ENCODE measurements around the gene AGAP3.

DNA sequence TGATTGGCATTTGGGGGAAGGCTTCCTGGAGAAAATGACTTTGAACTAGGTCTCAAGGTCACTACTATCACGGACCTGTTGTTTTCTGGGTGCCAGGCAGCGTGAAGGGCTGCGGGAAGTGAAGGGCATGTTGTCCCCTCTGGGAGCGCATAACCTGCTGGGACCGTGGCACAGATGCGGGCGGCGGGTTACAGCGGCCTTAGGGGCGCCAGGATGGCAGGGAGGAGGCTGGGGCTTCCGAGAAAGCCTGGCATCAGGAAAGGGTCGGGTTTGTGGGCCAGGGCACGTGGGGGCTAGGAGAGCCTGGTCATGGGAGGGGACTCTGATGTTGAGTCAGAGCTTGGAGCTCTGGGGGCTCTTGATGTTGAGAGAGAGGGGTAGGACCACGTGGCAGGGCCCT, 20.8 kb upstream of the AGAP3 start:
- TF ChIP-seq, protein P1, sequence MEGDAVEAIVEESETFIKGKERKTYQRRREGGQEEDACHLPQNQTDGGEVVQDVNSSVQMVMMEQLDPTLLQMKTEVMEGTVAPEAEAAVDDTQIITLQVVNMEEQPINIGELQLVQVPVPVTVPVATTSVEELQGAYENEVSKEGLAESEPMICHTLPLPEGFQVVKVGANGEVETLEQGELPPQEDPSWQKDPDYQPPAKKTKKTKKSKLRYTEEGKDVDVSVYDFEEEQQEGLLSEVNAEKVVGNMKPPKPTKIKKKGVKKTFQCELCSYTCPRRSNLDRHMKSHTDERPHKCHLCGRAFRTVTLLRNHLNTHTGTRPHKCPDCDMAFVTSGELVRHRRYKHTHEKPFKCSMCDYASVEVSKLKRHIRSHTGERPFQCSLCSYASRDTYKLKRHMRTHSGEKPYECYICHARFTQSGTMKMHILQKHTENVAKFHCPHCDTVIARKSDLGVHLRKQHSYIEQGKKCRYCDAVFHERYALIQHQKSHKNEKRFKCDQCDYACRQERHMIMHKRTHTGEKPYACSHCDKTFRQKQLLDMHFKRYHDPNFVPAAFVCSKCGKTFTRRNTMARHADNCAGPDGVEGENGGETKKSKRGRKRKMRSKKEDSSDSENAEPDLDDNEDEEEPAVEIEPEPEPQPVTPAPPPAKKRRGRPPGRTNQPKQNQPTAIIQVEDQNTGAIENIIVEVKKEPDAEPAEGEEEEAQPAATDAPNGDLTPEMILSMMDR (IDR thresholded peaks at IDR 0.05): no peak
- TF ChIP-seq POLR2A (IDR thresholded peaks at IDR 0.05): no peak
